ENCODE results near the gene SPIRE2.

DNA sequence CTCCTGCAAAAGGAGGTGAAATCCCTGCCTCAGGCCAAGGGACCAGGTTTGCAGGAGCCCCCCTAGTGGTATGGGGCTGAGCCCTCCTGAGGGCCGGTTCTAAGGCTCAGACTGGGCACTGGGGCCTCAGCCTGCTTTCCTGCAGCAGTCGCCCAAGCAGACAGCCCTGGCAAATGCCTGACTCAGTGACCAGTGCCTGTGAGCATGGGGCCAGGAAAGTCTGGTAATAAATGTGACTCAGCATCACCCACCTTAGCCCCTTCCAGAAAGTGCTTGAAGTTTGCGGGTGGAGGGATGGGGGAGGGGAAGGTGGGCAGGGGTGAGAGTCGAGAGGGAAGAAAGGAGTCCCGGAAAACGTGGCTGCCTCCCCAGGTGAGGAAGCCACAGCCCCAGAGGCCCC is 92.4 kb downstream of the SPIRE2 start:
- TF ChIP-seq, protein P1, sequence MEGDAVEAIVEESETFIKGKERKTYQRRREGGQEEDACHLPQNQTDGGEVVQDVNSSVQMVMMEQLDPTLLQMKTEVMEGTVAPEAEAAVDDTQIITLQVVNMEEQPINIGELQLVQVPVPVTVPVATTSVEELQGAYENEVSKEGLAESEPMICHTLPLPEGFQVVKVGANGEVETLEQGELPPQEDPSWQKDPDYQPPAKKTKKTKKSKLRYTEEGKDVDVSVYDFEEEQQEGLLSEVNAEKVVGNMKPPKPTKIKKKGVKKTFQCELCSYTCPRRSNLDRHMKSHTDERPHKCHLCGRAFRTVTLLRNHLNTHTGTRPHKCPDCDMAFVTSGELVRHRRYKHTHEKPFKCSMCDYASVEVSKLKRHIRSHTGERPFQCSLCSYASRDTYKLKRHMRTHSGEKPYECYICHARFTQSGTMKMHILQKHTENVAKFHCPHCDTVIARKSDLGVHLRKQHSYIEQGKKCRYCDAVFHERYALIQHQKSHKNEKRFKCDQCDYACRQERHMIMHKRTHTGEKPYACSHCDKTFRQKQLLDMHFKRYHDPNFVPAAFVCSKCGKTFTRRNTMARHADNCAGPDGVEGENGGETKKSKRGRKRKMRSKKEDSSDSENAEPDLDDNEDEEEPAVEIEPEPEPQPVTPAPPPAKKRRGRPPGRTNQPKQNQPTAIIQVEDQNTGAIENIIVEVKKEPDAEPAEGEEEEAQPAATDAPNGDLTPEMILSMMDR (IDR thresholded peaks at IDR 0.05; ENCODE audit: borderline replicate concordance, extremely low read depth, low read length, poor library complexity, severe bottlenecking), result no peak
- no peak for TF ChIP-seq EZH2 (IDR thresholded peaks at IDR 0.05; ENCODE audit: borderline replicate concordance, low read depth, low read length, severe bottlenecking)
